Measurements from ENCODE around the gene GPR35.

GPR35 gene

DNA sequence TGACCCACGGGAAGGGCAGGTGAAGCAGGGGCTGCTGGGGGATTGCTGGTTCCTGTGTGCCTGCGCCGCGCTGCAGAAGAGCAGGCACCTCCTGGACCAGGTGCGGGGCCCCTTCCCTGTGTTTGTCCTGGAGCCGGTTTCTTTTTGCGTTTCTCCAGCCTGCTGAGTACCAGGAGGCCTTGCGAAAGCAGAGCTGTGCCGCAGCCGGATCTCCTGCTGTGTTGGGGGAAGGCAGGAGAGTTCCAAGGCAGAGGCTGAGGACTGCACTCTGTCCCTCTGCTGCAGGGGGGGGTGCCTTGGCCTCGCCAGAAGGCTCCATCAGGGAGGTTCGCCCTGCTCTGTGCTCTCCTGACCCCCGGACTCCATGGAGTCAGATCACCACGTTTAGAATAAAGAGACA, 35.9 kb upstream of the GPR35 start:
- FAIRE-seq, result no peak

DNA sequence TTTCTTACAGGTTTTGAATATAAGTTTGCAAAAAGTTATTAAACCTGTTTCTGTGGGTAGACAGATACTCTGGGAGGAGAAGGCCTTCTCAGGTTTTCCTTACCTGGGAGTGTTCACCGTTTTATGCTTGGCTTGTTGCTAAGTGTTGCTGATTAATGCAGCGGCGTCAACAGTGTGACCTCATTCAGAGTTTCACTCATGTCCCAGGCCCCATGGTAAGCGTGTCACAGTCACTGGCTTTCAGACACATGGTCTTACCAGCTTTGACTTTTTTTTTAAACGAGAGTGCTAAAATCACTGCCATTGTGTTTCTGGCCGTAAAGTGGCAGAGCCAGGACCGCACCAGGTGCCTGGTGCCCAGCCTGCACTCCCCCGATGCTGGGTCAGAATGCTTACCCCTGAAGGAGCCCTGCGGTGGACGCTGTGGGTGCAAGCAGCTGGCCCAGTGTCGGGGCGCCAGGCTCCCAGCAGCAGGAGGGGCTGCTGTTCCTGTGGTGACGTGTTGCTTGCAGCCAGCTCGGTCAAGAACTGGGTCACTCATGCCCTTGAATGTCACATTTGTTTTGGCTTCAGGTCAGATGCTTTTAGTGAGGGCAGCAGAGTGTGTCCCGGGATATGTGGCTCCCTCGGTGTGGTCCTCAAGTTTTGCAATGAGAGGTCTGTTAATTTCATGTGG, 35.3 kb upstream of the GPR35 start:
- FAIRE-seq, result no peak
- no peak for DNase-seq (ENCODE audit: insufficient read length, low spot score)
- TF ChIP-seq, protein P1, sequence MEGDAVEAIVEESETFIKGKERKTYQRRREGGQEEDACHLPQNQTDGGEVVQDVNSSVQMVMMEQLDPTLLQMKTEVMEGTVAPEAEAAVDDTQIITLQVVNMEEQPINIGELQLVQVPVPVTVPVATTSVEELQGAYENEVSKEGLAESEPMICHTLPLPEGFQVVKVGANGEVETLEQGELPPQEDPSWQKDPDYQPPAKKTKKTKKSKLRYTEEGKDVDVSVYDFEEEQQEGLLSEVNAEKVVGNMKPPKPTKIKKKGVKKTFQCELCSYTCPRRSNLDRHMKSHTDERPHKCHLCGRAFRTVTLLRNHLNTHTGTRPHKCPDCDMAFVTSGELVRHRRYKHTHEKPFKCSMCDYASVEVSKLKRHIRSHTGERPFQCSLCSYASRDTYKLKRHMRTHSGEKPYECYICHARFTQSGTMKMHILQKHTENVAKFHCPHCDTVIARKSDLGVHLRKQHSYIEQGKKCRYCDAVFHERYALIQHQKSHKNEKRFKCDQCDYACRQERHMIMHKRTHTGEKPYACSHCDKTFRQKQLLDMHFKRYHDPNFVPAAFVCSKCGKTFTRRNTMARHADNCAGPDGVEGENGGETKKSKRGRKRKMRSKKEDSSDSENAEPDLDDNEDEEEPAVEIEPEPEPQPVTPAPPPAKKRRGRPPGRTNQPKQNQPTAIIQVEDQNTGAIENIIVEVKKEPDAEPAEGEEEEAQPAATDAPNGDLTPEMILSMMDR (IDR thresholded peaks at IDR 0.05; ENCODE audit: insufficient read depth, missing control alignments), result no peak

More for the DNA sequence above, 35.9 kb upstream of the GPR35 start:
- DNase-seq (ENCODE audit: insufficient read length, low spot score), result no peak
- TF ChIP-seq, protein P1 (IDR thresholded peaks at IDR 0.05; ENCODE audit: insufficient read depth, missing control alignments), result no peak

DNA sequence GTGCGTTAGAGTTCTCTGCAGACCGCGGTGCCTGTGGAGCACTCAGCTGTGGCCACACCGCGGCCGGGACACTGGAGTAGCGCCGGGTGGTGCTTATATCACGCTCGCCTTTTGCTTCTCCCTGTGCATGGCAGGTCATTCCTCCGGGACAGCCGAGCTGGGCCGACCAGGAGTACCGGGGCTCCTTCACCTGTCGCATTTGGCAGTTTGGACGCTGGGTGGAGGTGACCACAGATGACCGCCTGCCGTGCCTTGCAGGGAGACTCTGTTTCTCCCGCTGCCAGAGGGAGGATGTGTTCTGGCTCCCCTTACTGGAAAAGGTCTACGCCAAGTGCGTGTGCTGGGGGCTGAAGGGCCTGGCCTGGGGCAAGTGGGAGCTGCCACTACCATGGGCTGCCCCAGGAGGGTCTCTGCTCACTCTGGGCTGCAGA, 34.6 kb upstream of the GPR35 start:
- no peak for FAIRE-seq
- no peak for DNase-seq (ENCODE audit: insufficient read length, low spot score)
- TF ChIP-seq, protein P1 (IDR thresholded peaks at IDR 0.05; ENCODE audit: insufficient read depth, missing control alignments), result no peak

DNA sequence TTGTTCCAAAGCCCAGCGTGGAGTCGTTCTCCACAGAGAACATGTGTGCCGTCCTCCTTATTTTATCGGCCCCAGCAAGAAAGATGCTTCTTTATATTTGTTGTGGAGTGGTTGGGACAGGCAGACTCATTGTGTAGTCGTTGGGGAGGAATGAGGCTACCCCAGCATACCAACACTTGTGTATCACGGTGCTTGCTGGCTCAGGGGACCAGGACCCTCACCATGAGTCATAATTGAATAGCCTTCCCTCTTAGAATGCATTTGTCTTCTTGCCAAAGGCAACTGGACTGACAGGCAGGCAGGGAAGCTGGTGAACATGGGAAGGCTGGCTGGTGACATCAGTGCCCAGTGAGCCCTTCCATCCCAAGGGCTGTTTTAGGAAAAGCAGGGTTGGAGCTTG, 34.1 kb upstream of the GPR35 start:
- TF ChIP-seq, protein P1 (IDR thresholded peaks at IDR 0.05; ENCODE audit: insufficient read depth, missing control alignments), result no peak
- FAIRE-seq, result no peak
- no peak for DNase-seq (ENCODE audit: insufficient read length, low spot score)

DNA sequence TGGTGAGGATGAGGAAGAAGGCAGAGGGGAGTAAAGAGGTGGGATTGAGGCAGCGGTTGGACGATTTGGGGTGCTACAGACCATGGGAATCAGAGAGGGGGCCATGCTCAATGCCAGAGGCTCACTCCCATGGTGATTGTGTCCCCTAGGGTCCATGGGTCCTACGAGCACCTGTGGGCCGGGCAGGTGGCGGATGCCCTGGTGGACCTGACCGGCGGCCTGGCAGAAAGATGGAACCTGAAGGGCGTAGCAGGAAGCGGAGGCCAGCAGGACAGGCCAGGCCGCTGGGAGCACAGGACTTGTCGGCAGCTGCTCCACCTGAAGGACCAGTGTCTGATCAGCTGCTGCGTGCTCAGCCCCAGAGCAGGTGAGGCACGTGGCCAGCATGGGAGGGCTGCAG, 33.5 kb upstream of the GPR35 start:
- TF ChIP-seq, protein P1 (IDR thresholded peaks at IDR 0.05; ENCODE audit: insufficient read depth, missing control alignments), result no peak
- FAIRE-seq, result no peak
- no peak for DNase-seq (ENCODE audit: insufficient read length, low spot score)

DNA sequence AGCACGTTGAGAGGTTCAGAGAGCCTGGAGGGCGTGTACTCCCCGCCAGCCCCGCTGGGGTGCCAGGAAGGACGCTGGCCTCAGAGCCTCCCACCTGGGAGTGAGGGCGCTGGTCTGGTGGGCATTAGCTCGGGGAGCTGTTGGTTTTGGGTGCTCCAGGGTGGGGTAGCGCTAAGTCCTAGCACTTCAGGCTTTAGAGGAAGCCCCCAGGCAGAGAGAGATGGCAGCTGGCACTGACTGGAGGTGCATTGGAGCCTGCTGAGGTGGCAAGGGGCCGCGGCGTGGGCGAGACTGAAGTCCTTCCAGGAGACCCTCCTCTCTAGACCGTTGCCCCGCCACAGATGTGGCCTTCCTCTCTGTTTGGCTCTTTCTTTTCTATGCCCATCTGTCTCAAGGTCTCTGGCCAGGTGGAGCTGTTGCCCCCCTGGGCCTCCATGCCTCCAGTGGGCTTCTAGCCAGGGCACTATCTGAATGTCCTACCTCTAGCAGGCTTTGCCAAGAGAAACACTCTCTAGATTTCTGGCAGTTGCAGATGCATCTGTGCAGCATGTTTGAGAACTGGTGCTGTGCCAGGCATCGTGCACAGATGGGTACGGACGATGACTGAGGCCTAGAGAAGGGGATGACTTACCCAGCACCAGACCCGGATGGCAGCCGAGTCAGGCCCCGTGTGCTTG, 32.1 kb upstream of the GPR35 start:
- FAIRE-seq (no peak), DNase-seq (ENCODE audit: insufficient read length, low spot score) (no peak)
- TF ChIP-seq, protein P1 (IDR thresholded peaks at IDR 0.05; ENCODE audit: insufficient read depth, missing control alignments), result no peak

Data from D721Med (cell line).